A549 (cell line): ENCODE results near the gene TMEM203. TPM values are rescaled to one million over a fixed set of nuclear protein-coding genes. Genes with fewer than 3 reads are reported as not detected.

Source experiments
- ATAC-seq, 2 experiments: fragments of 200-7000 bp in 1 of 2; fragments of >200 bp in 1 of 2; cut with Nextera tagmentation in 1 of 2; cut with Tn5 transposase in 1 of 2; 3 replicates each; pipeline versions ENCODE4 v1.8.0 to v1.9.1; 2018 to 2020; ENCODE audit warnings: mild to moderate bottlenecking in 1 of 2, moderate library complexity in 1 of 2
- CTCF ChIA-PET: fragments of 300-600 bp; sonication (Branson Sonifier 250); formaldehyde crosslinking; extraction: SDS; loops from one replicate; lab custom pipeline; 2021; ENCODE audit warnings: antibody characterized with exemption, inconsistent platforms; lab: Yijun Ruan, JAX
- POLR2A ChIA-PET: fragments of 350-600 bp; formaldehyde crosslinking; extraction: SDS; loops from one replicate; lab custom pipeline; 2021; ENCODE audit warnings: antibody characterized with exemption, inconsistent platforms; lab: Yijun Ruan, JAX
- DNase-seq, 2 experiments: peaks; one replicate each; pipeline versions ENCODE4 v3.0.0 to v3.0.0-alpha.2; 2011 to 2016; ENCODE audit warnings: low read depth in 1 of 2, low spot score in 1 of 2
- FAIRE-seq: peaks from 2 replicates; lab custom pipeline; 2011; peaks lifted over from hg19 to GRCh38; lab: Jason Lieb, UNC
- H3K27ac ChIP-seq, 2 experiments: fragments of >200 bp; sonication (Bioruptor Twin); formaldehyde crosslinking; 3 replicates each; pipeline ENCODE4 v1.5.1; 2016 to 2017
- H3K4me1 ChIP-seq: fragments of >200 bp; sonication (Bioruptor Twin); formaldehyde crosslinking; 3 replicates; pipeline ENCODE4 v1.6.1; 2016
- H3K4me2 ChIP-seq: fragments of >200 bp; sonication (Bioruptor Twin); formaldehyde crosslinking; 3 replicates; pipeline ENCODE4 v1.6.1; 2016
- H3K4me3 ChIP-seq: fragments of >200 bp; sonication (Bioruptor Twin); formaldehyde crosslinking; 3 replicates; pipeline ENCODE4 v1.5.1; 2016
- H3K9me3 ChIP-seq: fragments of >200 bp; sonication (Bioruptor Twin); formaldehyde crosslinking; 3 replicates; pipeline ENCODE4 v1.6.1; 2016
- CTCF ChIP-seq: fragments of >200 bp; sonication (Bioruptor Twin); formaldehyde crosslinking; IDR thresholded peaks from 3 replicates; pipeline ENCODE4 v1.5.1; 2016
- FOSB ChIP-seq: fragments of 250-450 bp; sonication (Bioruptor Pico); IDR thresholded peaks from 2 replicates; pipeline ENCODE4 v1.5.0; 2020; ENCODE audit warnings: mild to moderate bottlenecking, moderate library complexity
- HMGXB4 ChIP-seq: fragments of 250-450 bp; sonication (Bioruptor Pico); IDR thresholded peaks from 2 replicates; pipeline ENCODE4 v1.5.0; 2021; ENCODE audit warnings: mild to moderate bottlenecking, moderate library complexity, borderline replicate concordance
- JUNB ChIP-seq: fragments of >200 bp; sonication (Bioruptor Twin); formaldehyde crosslinking; IDR thresholded peaks from 2 replicates; pipeline ENCODE4 v1.6.1; 2016
- KDM1A ChIP-seq: fragments of 200-600 bp; sonication (generic); IDR thresholded peaks from 2 replicates; pipeline ENCODE4 v1.6.1; 2016; ENCODE audit warnings: low read depth, mild to moderate bottlenecking
- MAX ChIP-seq: IDR thresholded peaks from 2 replicates; pipeline ENCODE4 v1.6.1; 2012
- MAZ ChIP-seq: fragments of 150-350 bp; IDR thresholded peaks from 2 replicates; pipeline ENCODE4 v1.6.1; 2014; ENCODE audit warnings: antibody characterized with exemption, low read depth, low read length, borderline replicate concordance
- PBX3 ChIP-seq: IDR thresholded peaks from 2 replicates; pipeline ENCODE4 v1.6.1; 2012
- RAD21 ChIP-seq, 2 experiments: fragments of >200 bp in 1 of 2; sonication (Bioruptor Twin) in 1 of 2; formaldehyde crosslinking in 1 of 2; IDR thresholded peaks in 1 of 2; conservative IDR thresholded peaks in 1 of 2; 2 replicates in 1 of 2; 3 replicates in 1 of 2; pipeline ENCODE4 v1.6.1; 2012 to 2018; ENCODE audit warnings: inconsistent platforms in 1 of 2
- RCOR1 ChIP-seq: fragments of 150-350 bp; IDR thresholded peaks from 2 replicates; pipeline ENCODE4 v1.6.1; 2014; ENCODE audit warnings: antibody characterized with exemption, low read length, low read depth
- RNF2 ChIP-seq: fragments of 200-600 bp; sonication (generic); IDR thresholded peaks from 2 replicates; pipeline ENCODE4 v1.6.1; 2016; ENCODE audit warnings: low read depth, mild to moderate bottlenecking, antibody characterized with exemption, moderate library complexity, borderline replicate concordance
- SMC3 ChIP-seq: fragments of >200 bp; sonication (Bioruptor Twin); formaldehyde crosslinking; IDR thresholded peaks from 3 replicates; pipeline ENCODE4 v1.6.1; 2018; ENCODE audit warnings: inconsistent platforms
- SREBF2 ChIP-seq: fragments of 450-650 bp; IDR thresholded peaks from 2 replicates; pipeline ENCODE4 v1.6.1; 2014; ENCODE audit warnings: mild to moderate bottlenecking, moderate library complexity
- TFCP2L1 ChIP-seq: fragments of 250-450 bp; sonication (Bioruptor Pico); IDR thresholded peaks from 2 replicates; pipeline ENCODE4 v1.5.0; 2021; ENCODE audit warnings: mild to moderate bottlenecking
- WGBS: methylation state at CpG from one replicate; pipeline ENCODE4 v1.1.6; 2017; ENCODE audit errors: missing lambda C conversion rate; 5-methylcytosine and 5-hydroxymethylcytosine counted together
- polyA plus RNA-seq, 4 experiments: library from polyadenylated mRNA; depleted of rRNA in 3 of 4; stranded (reverse); fragments of >200 nt; fragmentation: RNase III in 1 of 4; extraction: RNeasy Plus Mini Kit Qiagen cat#74134 plus additional on column Dnase treatment in 1 of 4; gene quantifications; 2 replicates in 3 of 4; 3 replicates in 1 of 4; pipeline ENCODE4 v1.2.3, GENCODE V29; 2011 to 2017

TMEM203 gene
- polyA plus RNA-seq, 2 of the 4 experiments (the other 2 are of a cell fraction), result 31.0 to 47.3 TPM

GRCh38 chr9:137236936-137237421, 31.5 kb upstream of the TMEM203 start:
- 43% methylated on average over 3 of the region's 11 CpGs for WGBS
- peak overlapping the region; percentile 65 for H3K4me2 ChIP-seq
- DNase-seq (no peak), ATAC-seq (no peak), FAIRE-seq (no peak)
- H3K9me3 ChIP-seq, result no peaks in the 10 kb centered on the region
- POLR2A ChIA-PET, result interaction anchor here (0.7 to 1.8 kb wide), 2 partner anchors 14 to 48 kb away, joined by 3 to 4 read pairs; no protein-coding TSS in a partner anchor
- no peak overlapping the region for H3K4me3 ChIP-seq
- no peak for TF ChIP-seq RCOR1
- TF ChIP-seq RAD21 (conservative IDR thresholded peaks at IDR 0.05 in 1 of 2, IDR thresholded peaks at IDR 0.05 in 1 of 2), result no peak
- no peak for TF ChIP-seq TFCP2L1 (CRISPR knock-in tag)
- no peak for TF ChIP-seq JUNB
- no peak for TF ChIP-seq SREBF2
- no peak for TF ChIP-seq RNF2
- no peak for TF ChIP-seq HMGXB4 (CRISPR knock-in tag)
- H3K27ac ChIP-seq, result peak overlapping the region in 1 of 2 experiments; percentile 63; a peak in 3 of 6 replicates
- CTCF ChIA-PET, result interaction anchor here (0.6 to 13.1 kb wide), 64 partner anchors 8 to 431 kb away, joined by 3 to 236 read pairs (median 5); partner anchors contain the start of genes ANAPC2, CYSRT1, DPP7 and FUT7
- peaks cover 35% of the 10 kb centered on the region for H3K4me1 ChIP-seq

- peak; percentile 82 to 93 for DNase-seq
- 38% methylated on average over 20 of the region's 31 CpGs for WGBS
- Histone ChIP-seq H3K4me3 (no peak overlapping the region), H3K4me2 (peak overlapping the region; percentile 65), H3K4me1 (peaks cover 35% of the 10 kb centered on the region)
- no peak for FAIRE-seq
- POLR2A ChIA-PET, result interaction anchor here (0.6 to 1.8 kb wide), 3 partner anchors 13 to 106 kb away, joined by 3 to 5 read pairs (median 4); no protein-coding TSS in a partner anchor
- CTCF ChIA-PET, result interaction anchor here (0.6 to 13.1 kb wide), 67 partner anchors 8 to 431 kb away, joined by 3 to 236 read pairs (median 5); partner anchors contain the start of genes ANAPC2, CYSRT1, DPP7 and FUT7
- TF ChIP-seq RAD21 (conservative IDR thresholded peaks at IDR 0.05 in 1 of 2, IDR thresholded peaks at IDR 0.05 in 1 of 2) (peak; percentile 76 to 84), MAZ (peak; percentile 70; the same call in 1 of the 2 replicates), HMGXB4 (CRISPR knock-in tag) (0 out of 2 replicates have a peak, but pooled peaks have one; percentile 18), MAX (peak; percentile 54), CTCF (peak; percentile 97), SMC3 (peak; percentile 84), FOSB (CRISPR knock-in tag) (no peak), PBX3 (0 out of 2 replicates have a peak, but pooled peaks have one; percentile 16), KDM1A (no peak)
- TF ChIP-seq, all 56 proteins: peak for 7
- peak overlapping the region in 1 of 2 experiments; percentile 63; a peak in 3 of 6 replicates for H3K27ac ChIP-seq
- peak; percentile 20 to 69 for ATAC-seq
- no peaks in the 10 kb centered on the region for H3K9me3 ChIP-seq
Measured at GRCh38 chr9:137236238-137236935, 30.9 kb upstream of the TMEM203 start.
